Keratinocyte (primary cell): ENCODE measurements around the gene MBP. TPM values are rescaled to one million over a fixed set of nuclear protein-coding genes. Genes with fewer than 3 reads are reported as not detected.

Source experiments
- DNase-seq: peaks from one replicate; pipeline ENCODE4 v3.0.0-alpha.2; 2011; ENCODE audit warnings: low read depth, missing footprints, low spot score
- FAIRE-seq: peaks from 2 replicates; lab custom pipeline; 2011; peaks lifted over from hg19 to GRCh38; lab: Jason Lieb, UNC
- H2AFZ ChIP-seq: 2 replicates; pipeline ENCODE4 v1.6.0; 2012; ENCODE audit warnings: low read length, control low read depth, inconsistent platforms; ENCODE audit not compliant: control insufficient read depth
- H3K27ac ChIP-seq: 2 replicates; pipeline ENCODE4 v1.5.1; 2011; ENCODE audit warnings: low read length; ENCODE audit not compliant: control insufficient read depth, insufficient read depth
- H3K27me3 ChIP-seq: 3 replicates; pipeline ENCODE4 v1.6.0; 2011; ENCODE audit warnings: low read length; ENCODE audit not compliant: control insufficient read depth, insufficient read depth; ENCODE audit errors: extremely low read depth
- H3K36me3 ChIP-seq, 2 experiments: 2 replicates in 1 of 2; 3 replicates in 1 of 2; pipeline ENCODE4 v1.5.1; 2011; ENCODE audit warnings: low read length in 2 of 2, mild to moderate bottlenecking in 1 of 2; ENCODE audit not compliant: control insufficient read depth in 2 of 2, insufficient read depth in 2 of 2; ENCODE audit errors: extremely low read depth in 1 of 2
- H3K4me1 ChIP-seq: 3 replicates; pipeline ENCODE4 v1.5.1; 2011; ENCODE audit warnings: low read length; ENCODE audit not compliant: control insufficient read depth, insufficient read depth; ENCODE audit errors: extremely low read depth
- H3K4me2 ChIP-seq: 3 replicates; pipeline ENCODE4 v1.6.0; 2011; ENCODE audit warnings: low read depth, low read length; ENCODE audit not compliant: control insufficient read depth, insufficient read depth; ENCODE audit errors: extremely low read depth
- H3K4me3 ChIP-seq, 3 experiments: fragments of 200-600 bp in 1 of 3; sonication (generic) in 1 of 3; 2 replicates in 2 of 3; 3 replicates in 1 of 3; pipeline ENCODE4 v1.5.1; 2011 to 2016; ENCODE audit warnings: low read length in 3 of 3, mild to moderate bottlenecking in 3 of 3, control low read depth in 2 of 3, inconsistent platforms in 1 of 3, low read depth in 1 of 3, mixed read lengths in 1 of 3, mixed run types in 1 of 3, moderate library complexity in 1 of 3; ENCODE audit not compliant: control insufficient read depth in 2 of 3, insufficient read depth in 2 of 3; ENCODE audit errors: extremely low read depth in 1 of 3
- H3K79me2 ChIP-seq: 2 replicates; pipeline ENCODE4 v1.6.0; 2012; ENCODE audit warnings: low read length; ENCODE audit not compliant: control insufficient read depth, insufficient read depth
- H3K9ac ChIP-seq: 3 replicates; pipeline ENCODE4 v1.6.0; 2011; ENCODE audit warnings: low read length; ENCODE audit not compliant: control insufficient read depth, insufficient read depth; ENCODE audit errors: extremely low read depth
- H3K9me1 ChIP-seq: 3 replicates; pipeline ENCODE4 v1.6.0; 2011; ENCODE audit warnings: low read length; ENCODE audit not compliant: control insufficient read depth, insufficient read depth; ENCODE audit errors: extremely low read depth
- H3K9me3 ChIP-seq: 2 replicates; pipeline ENCODE4 v1.5.1; 2012; ENCODE audit warnings: low read depth, low read length; ENCODE audit not compliant: control insufficient read depth
- H4K20me1 ChIP-seq: 3 replicates; pipeline ENCODE4 v1.6.0; 2011; ENCODE audit warnings: low read length; ENCODE audit not compliant: control insufficient read depth, insufficient read depth; ENCODE audit errors: extremely low read depth
- CTCF ChIP-seq, 3 experiments: IDR thresholded peaks in 1 of 3; conservative IDR thresholded peaks in 1 of 3; optimal IDR thresholded peaks in 1 of 3; 2 replicates in 2 of 3; 3 replicates in 1 of 3; pipeline versions ENCODE3 to v1.5.1; 2011; ENCODE audit warnings: low read length in 3 of 3, mild to moderate bottlenecking in 3 of 3, moderate library complexity in 2 of 3, control low read depth in 1 of 3, inconsistent platforms in 1 of 3; ENCODE audit not compliant: insufficient read depth in 2 of 3; ENCODE audit errors: extremely low read depth in 1 of 3
- EZH2 ChIP-seq: IDR thresholded peaks from one replicate; pipeline ENCODE4 v1.6.1; 2012; ENCODE audit warnings: inconsistent platforms, mild to moderate bottlenecking, low read length, moderate library complexity
- dilution Hi-C: fragments of 300-500 bp; cut with MboI; formaldehyde crosslinking; loops from one replicate; pipeline ENCODE4 v1.7.0; 2020; ENCODE audit warnings: low sequenced_read_pairs; ENCODE audit not compliant: extremely low pct_ligation_motif_present
- polyA plus RNA-seq, 5 experiments: library from polyadenylated mRNA; depleted of rRNA in 3 of 5; stranded (reverse) in 3 of 5; stranded (forward) in 1 of 5; unstranded in 1 of 5; fragments of >200 nt; gene quantifications; 1 replicate in 1 of 5; 2 replicates in 3 of 5; 3 replicates in 1 of 5; pipeline versions ENCODE4 v1.2.1 to v1.2.3, GENCODE V29; 2011 to 2012; ENCODE audit warnings: missing spikeins in 2 of 5, low read depth in 1 of 5, low replicate concordance in 1 of 5

Gene MBP
- polyA plus RNA-seq, 1 donor (not counting 4 experiments of a cell fraction or from before 2014, with no cell fraction given): 38.7 TPM

GRCh38 chr18:77054288-77054605, 78.3 kb downstream of the MBP start:
- H3K36me3 ChIP-seq: peaks cover 8 to 10% of the 10 kb centered on the region in 2 experiments
- no peaks in the 10 kb centered on the region for H3K9me1 ChIP-seq
- no peaks in the 10 kb centered on the region for H3K9me3 ChIP-seq
- peaks cover 2% of the 10 kb centered on the region for H4K20me1 ChIP-seq
- H3K79me2 ChIP-seq: peaks cover 63% of the 10 kb centered on the region
- H3K4me3 ChIP-seq: no peak overlapping the region
- no peak for DNase-seq
- FAIRE-seq: no peak
- H3K27me3 ChIP-seq: no peaks in the 10 kb centered on the region
- no peak overlapping the region for H3K9ac ChIP-seq
- dilution Hi-C loops: no loop called here
- H3K27ac ChIP-seq: no peak overlapping the region
- peaks cover 17% of the 10 kb centered on the region for H3K4me1 ChIP-seq
- H2AFZ ChIP-seq: no peak overlapping the region
- no peak for TF ChIP-seq CTCF (optimal IDR thresholded peaks at IDR 0.05 in 1 of 3, IDR thresholded peaks at IDR 0.05 in 1 of 3, conservative IDR thresholded peaks at IDR 0.05 in 1 of 3; ENCODE audit: extremely low read depth in 1 of 3, insufficient read depth in 2 of 3, low read length in 3 of 3)
- TF ChIP-seq EZH2: no peak
- no peak overlapping the region for H3K4me2 ChIP-seq

GRCh38 chr18:77053616-77054287, 78.8 kb downstream of the MBP start:
- FAIRE-seq (no peak), DNase-seq (no peak)
- Histone ChIP-seq H3K9me3 (no peaks in the 10 kb centered on the region), H4K20me1 (peaks cover 2% of the 10 kb centered on the region), H3K4me3 (no peak overlapping the region), H3K36me3 (peaks cover 8 to 10% of the 10 kb centered on the region in 2 experiments), H3K4me1 (peaks cover 17% of the 10 kb centered on the region), H2AFZ (no peak overlapping the region), H3K9ac (no peak overlapping the region), H3K27ac (no peak overlapping the region), H3K9me1 (no peaks in the 10 kb centered on the region), H3K79me2 (peaks cover 61% of the 10 kb centered on the region), H3K27me3 (no peaks in the 10 kb centered on the region), H3K4me2 (no peak overlapping the region)
- TF ChIP-seq CTCF (optimal IDR thresholded peaks at IDR 0.05 in 1 of 3, IDR thresholded peaks at IDR 0.05 in 1 of 3, conservative IDR thresholded peaks at IDR 0.05 in 1 of 3; ENCODE audit: extremely low read depth in 1 of 3, insufficient read depth in 2 of 3, low read length in 3 of 3) (no peak), EZH2 (no peak)
- dilution Hi-C loops: no loop called here
